Hepatocyte (in vitro differentiated cells): Measurements from ENCODE around the gene THSD4.

ENCODE experiments used
- CTCF ChIP-seq: fragments of 200-600 bp; sonication (generic); IDR thresholded peaks from 2 replicates; pipeline ENCODE4 v1.5.1; 2016; ENCODE audit warnings: antibody characterized with exemption, mild to moderate bottlenecking; ENCODE audit not compliant: poor library complexity
- EZH2 ChIP-seq: fragments of 200-600 bp; sonication (generic); IDR thresholded peaks from 2 replicates; pipeline ENCODE4 v1.6.1; 2016; ENCODE audit warnings: antibody characterized with exemption, mild to moderate bottlenecking, borderline replicate concordance
- EZH2phosphoT487 ChIP-seq: fragments of 200-600 bp; sonication (generic); IDR thresholded peaks from one replicate; pipeline ENCODE4 v1.6.1; 2018; ENCODE audit warnings: antibody characterized with exemption, mild to moderate bottlenecking, low read depth, moderate library complexity; ENCODE audit not compliant: unreplicated experiment, severe bottlenecking

GRCh38 chr15:71332431-71333004 lies 217.2 kb downstream of the THSD4 start:
- TF ChIP-seq CTCF, result no peak
- no peak for TF ChIP-seq EZH2phosphoT487
- TF ChIP-seq EZH2, result no peak
